HG02981 (cell line): Measurements from ENCODE around the gene B4GALT6.
A peak's percentile ranks its signal among the peaks of the same experiment; 100 is the strongest.

Experiments
- ATAC-seq: cut with Tn5 transposase; IDR thresholded peaks from one replicate; pipeline ENCODE4 v1.9.1; 2021; ENCODE audit warnings: mild to moderate bottlenecking, moderate library complexity; ENCODE audit not compliant: unreplicated experiment

B4GALT6 gene

DNA sequence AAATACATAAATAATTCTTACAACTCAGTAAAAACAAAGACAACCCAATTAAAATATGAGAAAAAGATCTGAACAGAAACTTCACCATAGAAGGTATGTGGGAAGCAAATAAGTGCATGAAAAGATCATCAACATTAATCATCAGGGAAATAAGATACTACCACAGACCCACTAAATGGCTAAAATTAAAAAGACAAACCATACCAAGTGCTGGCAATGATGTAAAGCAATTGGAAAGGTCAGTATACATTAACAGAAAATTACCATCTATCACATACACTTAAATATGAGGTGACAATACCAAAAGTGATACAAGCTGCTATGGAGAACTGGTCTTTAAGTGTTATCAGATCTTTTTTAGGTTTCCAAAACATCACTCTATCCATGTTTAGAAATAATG is 48.0 kb downstream of the B4GALT6 start:
- ATAC-seq = no peak

DNA sequence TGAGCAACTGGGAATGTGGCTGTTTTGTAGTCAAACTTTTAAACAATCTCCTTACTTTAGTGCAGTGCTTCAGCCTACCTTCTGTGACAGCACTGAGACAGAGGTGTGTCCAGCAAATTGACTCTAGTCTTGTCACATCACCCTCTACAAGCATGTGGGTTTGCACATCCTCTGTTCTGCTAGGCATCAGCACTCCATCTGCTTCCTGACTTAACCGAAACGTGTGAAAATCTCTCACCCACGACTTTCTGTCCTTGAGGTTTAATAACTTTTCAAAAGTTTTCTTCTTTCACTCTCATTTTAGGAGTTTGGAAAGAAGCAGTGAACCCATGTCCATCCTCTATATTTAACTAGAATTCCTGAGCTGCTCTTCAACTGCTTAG is 50.1 kb downstream of the B4GALT6 start:
- ATAC-seq = peak; percentile 95

DNA sequence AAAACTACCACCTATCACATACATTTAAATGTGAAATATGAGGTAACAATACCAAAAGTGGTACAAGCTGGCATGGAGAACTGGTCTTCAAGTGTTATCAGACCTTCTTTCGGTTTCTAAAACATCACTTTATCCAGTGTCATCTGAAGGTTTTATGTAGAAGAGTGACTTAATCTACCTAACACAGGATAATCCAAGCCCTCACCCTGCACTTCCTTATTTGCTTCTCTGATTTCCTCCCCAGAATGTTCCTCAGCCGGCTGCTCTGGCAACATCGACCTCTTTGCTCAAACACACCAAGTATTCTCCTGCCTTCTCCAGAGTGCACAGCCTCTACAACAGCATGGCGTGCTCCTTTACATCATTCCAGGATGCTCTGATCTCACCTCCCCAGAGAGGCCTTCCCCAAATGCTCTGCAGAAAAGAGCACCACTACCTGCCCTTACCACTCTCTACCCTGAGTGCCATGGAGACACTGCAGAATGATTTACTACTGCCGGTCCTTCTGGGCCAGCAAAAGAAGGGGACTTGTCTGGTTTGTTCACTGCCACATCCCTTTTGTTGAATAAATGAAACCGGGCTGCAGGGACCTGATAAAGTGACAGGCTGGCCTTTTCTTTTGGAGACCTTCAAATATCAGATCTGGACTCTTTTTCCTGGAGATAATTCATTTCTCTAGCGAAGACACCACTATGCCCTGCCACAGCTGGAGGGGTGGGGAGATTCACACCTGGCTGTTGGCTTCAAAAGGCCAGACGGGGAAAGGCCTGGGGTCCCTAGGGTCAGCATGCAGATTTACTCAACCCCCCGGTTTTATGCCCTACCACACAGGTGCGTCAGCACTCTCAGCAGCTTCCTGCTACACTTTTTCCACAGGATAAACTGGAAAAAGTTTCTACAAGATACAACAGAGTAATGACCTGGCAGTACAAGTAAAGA is 50.7 kb downstream of the B4GALT6 start:
- peak; percentile 15 for ATAC-seq

DNA sequence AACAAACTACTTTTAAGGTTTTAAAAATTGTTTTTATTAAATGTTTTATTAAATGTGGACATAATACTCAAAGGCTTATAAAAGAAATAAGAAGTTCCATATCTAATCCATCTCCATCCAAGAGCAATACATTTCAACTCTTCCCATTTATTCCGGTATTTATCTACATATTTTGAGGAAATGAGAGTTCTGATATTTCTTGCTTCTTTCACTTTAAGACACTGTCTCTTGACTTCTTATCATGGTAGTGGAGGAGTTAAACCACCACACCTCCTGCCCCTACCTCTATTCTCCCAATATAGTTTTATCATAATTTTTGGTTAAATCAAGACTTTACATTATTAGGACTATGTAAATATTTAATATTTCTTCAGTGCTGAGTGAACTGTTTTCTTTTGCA is 52.0 kb downstream of the B4GALT6 start:
- no peak for ATAC-seq

DNA sequence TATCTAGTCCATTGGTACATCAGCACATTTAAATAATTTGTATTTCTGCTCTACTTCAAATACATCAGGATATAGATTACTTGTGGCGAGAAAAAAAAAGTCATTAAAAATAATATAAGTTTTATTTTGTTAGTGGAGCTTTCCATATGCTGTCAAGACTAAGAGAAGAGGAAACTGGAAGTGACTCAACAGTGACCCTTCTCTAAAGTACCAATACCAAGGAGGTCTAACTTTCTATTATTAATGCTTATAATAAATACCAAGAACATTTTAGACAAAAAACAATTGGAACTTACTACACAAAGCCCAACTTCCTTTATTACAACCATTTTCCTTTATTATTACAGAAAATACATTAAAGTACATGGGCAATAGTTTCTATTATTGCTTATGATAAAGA is 52.9 kb downstream of the B4GALT6 start:
- no peak for ATAC-seq

DNA sequence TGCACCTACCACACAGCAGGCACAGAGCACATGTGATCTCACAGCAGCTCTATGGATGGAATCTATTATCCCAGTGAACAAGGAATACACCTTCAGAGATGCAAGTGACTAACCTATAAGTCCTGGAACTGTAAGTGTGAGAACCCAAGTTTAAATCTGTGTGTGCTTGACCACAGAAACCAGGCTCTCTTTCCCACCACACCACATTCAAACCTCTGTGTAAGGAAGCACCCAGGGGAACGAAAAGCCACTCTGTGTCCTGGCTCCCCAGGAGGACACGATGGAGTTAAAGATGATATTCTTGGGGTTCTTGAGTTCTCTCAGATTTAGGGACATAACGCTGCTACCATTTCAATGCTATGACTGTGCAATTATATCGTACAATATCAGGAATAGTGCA is 53.8 kb downstream of the B4GALT6 start:
- no peak for ATAC-seq

DNA sequence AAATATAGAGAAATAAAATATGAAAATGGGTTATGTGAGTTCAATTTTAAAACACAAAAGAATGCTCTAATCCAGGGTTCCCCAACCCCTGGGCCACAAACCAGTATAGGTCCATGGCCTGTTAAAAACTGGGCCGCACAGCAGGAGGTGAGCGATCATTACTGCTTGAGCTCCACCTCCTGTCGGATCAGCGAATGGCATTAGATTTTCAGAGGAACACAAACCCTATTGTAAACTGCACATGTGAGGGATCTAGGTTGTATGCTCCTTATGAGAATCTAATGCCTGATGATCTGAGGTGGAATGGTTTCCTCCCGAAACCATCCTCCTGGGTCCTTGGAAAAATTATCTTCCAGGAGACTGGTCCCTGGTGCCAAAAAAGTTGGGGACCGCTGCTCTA is 58.0 kb downstream of the B4GALT6 start:
- no peak for ATAC-seq

DNA sequence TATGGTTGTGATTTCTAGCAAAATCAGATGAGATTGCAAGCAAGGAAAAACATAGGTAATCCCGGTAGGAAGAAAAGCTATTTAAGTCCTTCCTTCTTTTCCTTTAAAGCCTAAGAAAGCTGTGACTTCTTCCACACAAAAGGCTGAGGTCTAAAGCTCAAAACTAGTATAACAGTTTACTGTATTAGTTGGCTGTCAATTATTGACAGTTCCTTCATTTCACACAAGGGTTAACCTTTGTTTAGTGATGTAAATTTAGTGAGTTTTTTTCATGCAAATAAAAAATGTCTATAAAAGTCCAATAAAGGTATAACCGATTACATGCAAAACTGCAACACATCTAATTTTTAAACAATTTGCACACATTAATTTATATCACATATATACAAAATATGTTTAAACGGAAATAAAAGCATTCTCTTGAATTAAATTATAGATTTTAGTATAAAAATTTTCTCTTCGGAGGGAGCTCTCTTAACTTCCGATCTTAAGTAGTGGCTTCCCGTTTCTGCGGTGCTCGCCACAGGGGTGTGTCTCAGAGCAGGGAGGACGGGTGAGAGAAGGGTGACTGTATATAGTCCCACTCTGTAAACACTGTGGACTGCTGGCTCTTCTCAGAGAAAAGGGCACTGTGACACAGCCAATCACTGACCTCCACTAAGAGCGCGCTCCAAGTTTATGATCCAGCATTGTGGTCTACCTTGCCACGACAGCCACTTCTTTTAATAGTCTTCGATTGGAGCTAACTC is 59.3 kb downstream of the B4GALT6 start:
- no peak for ATAC-seq

DNA sequence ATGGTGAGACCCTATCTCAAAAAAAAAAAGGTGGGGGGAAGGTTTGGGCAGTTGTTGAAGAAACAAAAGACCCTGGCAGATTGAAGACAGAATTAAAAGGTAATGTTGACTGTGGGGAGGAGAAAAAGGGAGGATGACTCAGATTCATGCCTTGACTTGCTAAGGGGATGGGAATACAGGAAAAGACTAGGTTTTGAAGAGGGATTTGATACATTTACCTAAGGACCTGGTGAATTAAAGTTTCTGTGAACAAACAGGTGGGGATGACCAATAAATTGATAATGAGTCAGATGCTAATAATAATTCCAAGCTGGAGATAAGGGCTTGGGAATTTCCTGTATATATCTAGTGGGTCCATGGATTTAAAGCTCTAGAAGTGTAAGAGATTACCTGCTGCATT is 65.1 kb downstream of the B4GALT6 start:
- ATAC-seq = no peak

DNA sequence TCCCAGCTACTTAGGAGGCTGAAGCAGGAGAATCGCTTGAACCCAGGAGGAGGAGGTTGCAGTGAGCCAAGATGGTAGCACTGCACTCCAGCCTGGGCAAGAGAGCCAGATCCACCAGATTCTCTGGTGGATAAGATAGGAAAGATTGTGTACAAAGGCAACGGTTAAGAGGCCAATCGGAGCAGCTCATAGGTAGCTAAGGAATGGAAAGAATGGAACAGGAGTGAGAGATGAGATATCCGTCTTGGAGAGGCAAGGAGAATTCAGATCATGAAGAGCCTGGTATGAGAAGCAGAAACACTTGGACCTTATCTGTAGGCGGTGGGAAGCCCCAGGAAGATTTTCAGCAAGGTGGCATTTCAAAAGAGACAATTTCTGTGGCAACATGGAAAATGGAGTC is 65.6 kb downstream of the B4GALT6 start:
- no peak for ATAC-seq

DNA sequence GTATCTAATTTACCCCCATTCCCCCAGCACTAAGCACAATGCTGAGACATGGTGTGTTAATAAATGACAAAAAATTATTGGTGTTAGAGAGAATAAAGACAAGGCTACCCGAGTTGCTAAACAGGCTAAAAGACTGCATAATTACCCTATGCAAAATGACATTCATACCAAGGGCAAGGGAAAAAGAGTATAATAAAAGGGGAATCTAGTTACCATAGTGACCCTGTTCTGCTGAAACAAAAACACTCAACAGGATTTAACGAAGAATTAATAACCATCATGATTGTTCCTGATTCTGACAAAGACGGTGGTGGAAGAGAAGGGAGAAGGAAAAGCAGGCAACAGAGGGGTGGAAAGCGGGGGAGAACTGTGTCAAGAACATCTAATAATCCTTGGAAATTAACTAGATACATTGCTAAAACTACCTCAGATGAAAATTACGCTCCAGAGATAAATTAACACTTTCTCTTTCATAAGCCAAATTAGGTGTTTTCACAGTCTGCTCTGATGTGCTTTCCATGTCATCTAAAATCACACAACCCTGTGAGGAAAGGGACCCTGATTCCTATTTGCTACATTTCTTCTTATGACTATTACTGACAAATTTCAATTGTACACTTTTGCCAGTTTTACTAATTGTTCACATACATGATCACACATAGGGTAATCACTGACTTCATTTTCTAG is 67.2 kb downstream of the B4GALT6 start:
- peak; percentile 60 for ATAC-seq

DNA sequence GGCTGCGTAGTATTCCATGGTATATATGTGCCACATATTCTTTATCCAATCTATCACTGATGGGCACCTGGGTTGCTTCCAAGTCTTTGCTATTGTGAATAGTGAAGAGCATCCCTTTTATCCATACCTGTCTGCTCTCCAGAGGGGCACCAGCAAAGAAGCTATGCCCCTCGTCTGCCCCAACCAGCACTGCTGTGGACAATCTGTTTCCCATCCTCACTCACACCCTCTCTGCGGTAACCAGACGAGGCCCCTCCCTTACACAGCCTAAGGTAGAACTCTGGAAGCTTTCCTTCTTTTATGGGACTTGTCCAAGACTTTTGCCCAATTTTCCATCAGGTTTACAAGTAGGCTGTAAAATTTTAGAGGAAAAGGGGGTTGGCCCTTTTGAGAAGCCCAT is 67.8 kb downstream of the B4GALT6 start:
- no peak for ATAC-seq

DNA sequence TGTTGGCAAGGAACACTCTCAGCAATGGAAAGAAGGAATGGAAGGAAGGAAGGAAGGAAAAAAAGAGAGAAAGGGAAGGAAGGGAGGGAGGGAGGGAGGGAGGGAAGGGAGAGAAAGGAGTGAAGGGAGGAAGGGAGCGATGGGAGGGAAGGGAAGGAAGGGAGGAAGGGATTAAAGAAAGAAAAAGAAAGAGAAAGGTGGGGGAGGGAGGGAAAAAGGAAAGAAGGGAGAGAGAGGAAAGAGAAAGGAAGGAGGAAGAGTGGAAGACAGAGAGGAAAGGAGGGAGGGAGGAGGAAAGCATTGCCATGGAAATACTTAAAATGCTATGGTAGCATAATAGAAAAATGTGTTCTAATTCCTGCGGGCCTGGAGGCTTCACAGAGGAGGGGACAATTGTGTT is 70.3 kb downstream of the B4GALT6 start:
- no peak for ATAC-seq

DNA sequence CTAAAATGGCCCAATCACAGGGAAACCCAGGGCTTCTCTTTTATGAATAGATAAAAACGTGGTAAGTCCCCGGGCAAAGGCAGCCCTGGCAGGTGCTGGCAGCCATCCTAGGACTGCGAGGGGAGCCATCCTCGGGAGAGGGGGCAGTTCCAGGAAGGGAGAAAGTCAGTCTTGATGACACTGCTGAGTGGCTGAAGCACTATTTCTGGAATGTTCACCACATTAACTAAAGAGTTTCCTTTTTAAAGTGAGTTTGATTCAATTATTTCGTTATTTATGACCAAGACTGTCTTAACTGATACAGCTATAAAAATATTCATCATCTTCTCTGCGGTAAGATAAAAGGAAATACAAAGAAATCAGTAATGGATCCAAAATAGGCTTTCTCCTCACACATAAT is 72.3 kb downstream of the B4GALT6 start:
- no peak for ATAC-seq

DNA sequence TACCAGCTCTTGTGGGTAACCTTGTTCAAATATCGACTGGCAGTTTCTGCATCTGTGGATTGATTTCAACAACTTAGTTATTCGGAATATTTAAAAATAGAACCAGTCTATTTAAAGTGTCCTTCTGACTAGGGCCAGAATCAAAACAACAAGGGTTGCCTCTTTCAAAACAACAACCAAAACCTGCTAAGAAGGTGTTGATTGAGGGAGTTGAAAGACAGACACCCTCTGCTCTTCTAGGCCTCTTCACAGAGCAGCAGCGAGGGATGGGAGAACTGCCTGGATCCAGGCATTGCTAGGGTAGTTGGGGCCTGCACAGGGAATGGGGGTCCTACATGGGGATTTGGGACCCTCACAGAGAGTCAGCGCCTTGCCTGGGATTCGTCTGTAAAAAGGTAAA is 72.9 kb downstream of the B4GALT6 start:
- no peak for ATAC-seq

DNA sequence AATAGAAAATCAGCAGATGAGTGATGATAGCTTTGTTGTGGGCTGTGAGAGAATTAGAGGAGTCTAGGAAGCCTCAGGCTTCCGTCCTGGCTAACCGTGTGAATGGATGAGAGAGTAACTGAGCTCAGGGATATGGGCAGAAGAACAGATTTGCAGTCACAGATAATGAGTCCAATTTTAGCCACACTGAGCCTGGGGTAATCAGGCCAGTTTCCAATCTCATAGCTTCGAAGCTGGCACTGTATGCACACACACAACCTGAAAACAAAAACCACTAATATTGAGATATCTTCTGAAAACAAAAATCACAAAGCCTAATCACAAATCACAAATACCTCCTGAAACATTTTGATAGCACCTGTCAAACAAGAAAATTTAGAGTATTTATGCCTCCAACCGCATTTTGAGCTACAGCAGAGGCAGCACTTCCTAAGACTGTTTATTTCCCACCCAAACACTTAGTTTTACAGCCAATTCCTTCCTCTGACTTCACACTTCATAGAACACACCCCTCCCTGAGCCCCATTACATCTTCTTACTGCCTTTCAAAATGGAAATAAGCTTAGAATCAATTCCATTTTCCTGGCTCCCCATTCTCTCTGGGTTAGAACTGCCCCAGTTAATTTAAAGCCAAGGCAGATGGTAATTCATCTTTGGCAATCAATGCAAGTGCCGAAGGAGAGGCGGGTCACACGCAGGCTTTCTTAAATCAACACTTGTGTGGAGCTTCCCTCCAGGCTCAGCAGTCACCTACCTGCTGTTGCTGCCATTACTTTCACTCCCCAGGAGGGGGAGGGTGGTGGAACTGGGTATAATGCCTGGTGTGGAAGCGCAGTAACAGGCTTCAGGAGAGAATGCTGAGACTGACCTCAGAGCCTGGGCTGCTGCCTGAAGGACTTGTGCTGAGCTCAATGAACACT is 73.8 kb downstream of the B4GALT6 start:
- no peak for ATAC-seq

DNA sequence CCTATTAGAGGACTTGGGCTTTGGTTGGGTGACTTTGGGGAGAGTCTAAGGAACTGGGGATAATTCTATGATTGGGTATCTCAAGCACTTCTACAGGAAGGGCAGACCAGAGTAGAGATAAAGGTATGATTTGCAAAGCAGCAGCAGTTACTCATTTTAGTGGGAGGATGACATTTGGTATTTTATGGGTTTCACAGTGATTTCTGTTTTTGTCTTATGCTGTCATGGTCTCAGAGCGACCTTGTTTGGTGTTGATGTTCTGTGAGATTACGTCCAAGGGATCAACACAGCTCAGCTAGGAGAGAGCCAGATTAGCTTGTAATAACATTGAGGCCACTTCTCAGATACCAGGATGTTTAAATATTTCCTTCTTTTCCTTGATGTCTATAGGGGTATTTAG is 74.5 kb downstream of the B4GALT6 start:
- no peak for ATAC-seq

DNA sequence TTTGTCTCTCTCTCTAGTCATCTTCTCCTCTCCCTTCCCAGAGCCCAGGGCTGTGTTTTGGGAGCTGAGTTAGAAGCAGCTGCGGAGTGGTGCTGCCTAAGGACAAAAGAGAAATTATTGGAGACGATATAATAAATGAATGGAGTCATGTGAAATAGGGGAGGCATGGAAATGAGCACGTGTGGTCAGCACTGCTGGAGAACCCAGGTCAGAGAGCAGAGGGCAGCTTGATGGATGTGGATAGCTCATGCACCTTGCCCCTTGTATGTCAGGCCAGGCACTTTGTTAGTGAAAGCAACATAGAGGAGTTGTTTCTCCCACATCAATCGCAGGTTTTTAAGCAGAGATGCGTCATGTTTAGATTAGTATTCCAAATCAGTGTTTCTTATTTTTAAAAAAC is 77.0 kb downstream of the B4GALT6 start:
- no peak for ATAC-seq

DNA sequence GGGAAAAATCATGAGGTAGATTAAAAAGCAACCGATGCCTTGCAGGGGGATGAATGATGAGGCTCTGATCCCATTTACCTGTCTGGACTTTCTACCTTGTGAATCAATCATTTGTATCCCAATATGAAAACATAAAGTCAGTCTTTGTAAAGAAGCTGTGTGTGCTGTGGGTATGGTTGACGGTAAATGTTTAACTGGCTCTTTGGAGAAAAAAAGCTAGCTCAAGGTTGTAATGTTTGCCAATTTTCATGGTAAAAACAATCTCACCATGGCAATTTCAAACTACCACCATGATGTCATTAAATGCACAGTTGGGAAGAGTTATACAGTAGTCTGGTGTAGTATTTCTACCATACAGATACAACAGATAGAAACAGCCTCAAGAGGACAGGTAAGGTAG is 78.1 kb downstream of the B4GALT6 start:
- ATAC-seq = no peak

DNA sequence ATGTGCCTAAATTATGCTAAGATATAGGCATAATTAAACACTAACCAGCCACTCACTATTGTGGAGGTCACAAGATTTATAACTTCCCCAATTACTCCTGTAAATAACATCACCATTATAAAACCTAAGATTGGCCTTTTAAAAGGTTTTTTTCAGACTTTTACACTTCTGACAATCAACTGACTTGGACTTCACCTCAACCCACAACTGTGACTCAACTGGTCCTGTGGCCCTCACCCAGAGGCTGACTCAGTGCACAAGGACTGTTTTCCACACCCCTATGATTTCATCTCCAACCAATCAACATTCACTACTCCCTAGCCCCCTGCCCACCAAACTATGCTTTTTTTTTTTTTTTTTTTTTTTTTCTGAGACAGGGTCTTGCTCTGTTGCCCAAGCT is 81.1 kb downstream of the B4GALT6 start:
- ATAC-seq = no peak
